Osteoblast (primary cell): ENCODE data around the gene PRCP. TPM values are rescaled to one million over a fixed set of nuclear protein-coding genes. Genes with fewer than 3 reads are reported as not detected.

Experiments used
- DNase-seq: peaks from one replicate; pipeline ENCODE4 v3.0.0; 2011; ENCODE audit warnings: low spot score, mixed read lengths; ENCODE audit not compliant: insufficient read length; ENCODE audit errors: missing footprints
- H2AFZ ChIP-seq: 2 replicates; pipeline ENCODE4 v1.6.0; 2011; ENCODE audit warnings: mild to moderate bottlenecking, low read length
- H3K27ac ChIP-seq: 2 replicates; pipeline ENCODE4 v1.5.1; 2011; ENCODE audit warnings: mild to moderate bottlenecking, low read depth, low read length, moderate library complexity
- H3K27me3 ChIP-seq: 2 replicates; pipeline ENCODE4 v1.6.0; 2012; ENCODE audit warnings: mild to moderate bottlenecking, control low read depth, inconsistent platforms, low read length, moderate library complexity; ENCODE audit not compliant: insufficient read depth
- H3K36me3 ChIP-seq: 2 replicates; pipeline ENCODE4 v1.5.1; 2011; ENCODE audit warnings: mild to moderate bottlenecking, low read length, control low read depth, moderate library complexity; ENCODE audit not compliant: insufficient read depth
- H3K4me1 ChIP-seq: 2 replicates; pipeline ENCODE4 v1.5.1; 2011; ENCODE audit warnings: mild to moderate bottlenecking, low read length, control low read depth, moderate library complexity; ENCODE audit not compliant: insufficient read depth
- H3K4me2 ChIP-seq: 2 replicates; pipeline ENCODE4 v1.6.0; 2011; ENCODE audit warnings: mild to moderate bottlenecking, low read length; ENCODE audit not compliant: insufficient read depth
- H3K4me3 ChIP-seq: fragments of 200-600 bp; sonication (generic); 3 replicates; pipeline ENCODE4 v1.5.1; 2012; ENCODE audit warnings: mild to moderate bottlenecking, low read length, inconsistent platforms; ENCODE audit not compliant: insufficient read depth
- H3K79me2 ChIP-seq: 2 replicates; pipeline ENCODE4 v1.6.0; 2012; ENCODE audit warnings: mild to moderate bottlenecking, low read length, control low read depth, inconsistent platforms; ENCODE audit not compliant: insufficient read depth
- H3K9me3 ChIP-seq: 2 replicates; pipeline ENCODE4 v1.5.1; 2011; ENCODE audit warnings: low read depth, low read length, control low read depth
- H4K20me1 ChIP-seq: 2 replicates; pipeline ENCODE4 v1.6.0; 2012; ENCODE audit warnings: mild to moderate bottlenecking, low read length, control low read depth; ENCODE audit not compliant: insufficient read depth
- total RNA-seq: library from RNA; depleted of rRNA; stranded (reverse); fragments of >200 nt; gene quantifications from 2 replicates; pipeline ENCODE4 v1.2.3, GENCODE V29; 2012
- TF ChIP-seq, protein P1 (sequence below): IDR thresholded peaks from 2 replicates; pipeline ENCODE4 v1.5.1; 2011; ENCODE audit warnings: mild to moderate bottlenecking, low read depth, low read length, moderate library complexity; ENCODE audit errors: extremely low read depth

PRCP gene
- total RNA-seq, 1 donor = 52.5 TPM

DNA sequence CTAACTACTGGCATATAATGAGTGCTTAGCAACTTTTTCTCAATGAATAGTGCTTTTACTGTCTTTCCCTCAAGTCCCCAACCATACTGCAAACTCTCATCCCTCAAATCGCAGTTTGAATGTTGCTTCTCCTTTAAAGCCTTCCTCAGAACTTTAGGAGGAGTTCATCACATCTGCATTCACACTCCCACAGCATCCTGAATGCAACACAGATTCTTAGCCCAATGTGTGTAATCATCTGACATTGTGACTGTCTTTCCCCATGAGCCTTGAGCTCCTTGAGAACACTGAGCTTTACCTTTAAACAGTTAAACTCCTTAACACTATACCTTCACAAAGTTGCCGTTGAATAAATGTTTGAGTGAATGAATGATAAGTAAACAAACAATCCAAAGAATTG is 84.8 kb downstream of the PRCP start:
- H3K4me1 ChIP-seq = no peaks in the 10 kb centered on the region
- TF ChIP-seq, protein P1, sequence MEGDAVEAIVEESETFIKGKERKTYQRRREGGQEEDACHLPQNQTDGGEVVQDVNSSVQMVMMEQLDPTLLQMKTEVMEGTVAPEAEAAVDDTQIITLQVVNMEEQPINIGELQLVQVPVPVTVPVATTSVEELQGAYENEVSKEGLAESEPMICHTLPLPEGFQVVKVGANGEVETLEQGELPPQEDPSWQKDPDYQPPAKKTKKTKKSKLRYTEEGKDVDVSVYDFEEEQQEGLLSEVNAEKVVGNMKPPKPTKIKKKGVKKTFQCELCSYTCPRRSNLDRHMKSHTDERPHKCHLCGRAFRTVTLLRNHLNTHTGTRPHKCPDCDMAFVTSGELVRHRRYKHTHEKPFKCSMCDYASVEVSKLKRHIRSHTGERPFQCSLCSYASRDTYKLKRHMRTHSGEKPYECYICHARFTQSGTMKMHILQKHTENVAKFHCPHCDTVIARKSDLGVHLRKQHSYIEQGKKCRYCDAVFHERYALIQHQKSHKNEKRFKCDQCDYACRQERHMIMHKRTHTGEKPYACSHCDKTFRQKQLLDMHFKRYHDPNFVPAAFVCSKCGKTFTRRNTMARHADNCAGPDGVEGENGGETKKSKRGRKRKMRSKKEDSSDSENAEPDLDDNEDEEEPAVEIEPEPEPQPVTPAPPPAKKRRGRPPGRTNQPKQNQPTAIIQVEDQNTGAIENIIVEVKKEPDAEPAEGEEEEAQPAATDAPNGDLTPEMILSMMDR = no peak
- no peak overlapping the region for H3K4me2 ChIP-seq
- peak overlapping the region; percentile 48 for H2AFZ ChIP-seq
- H3K36me3 ChIP-seq = no peaks in the 10 kb centered on the region
- no peaks in the 10 kb centered on the region for H3K27me3 ChIP-seq
- H3K27ac ChIP-seq = no peak overlapping the region
- DNase-seq = no peak
- H4K20me1 ChIP-seq = no peaks in the 10 kb centered on the region
- no peak overlapping the region for H3K4me3 ChIP-seq
- no peaks in the 10 kb centered on the region for H3K79me2 ChIP-seq
- no peaks in the 10 kb centered on the region for H3K9me3 ChIP-seq

DNA sequence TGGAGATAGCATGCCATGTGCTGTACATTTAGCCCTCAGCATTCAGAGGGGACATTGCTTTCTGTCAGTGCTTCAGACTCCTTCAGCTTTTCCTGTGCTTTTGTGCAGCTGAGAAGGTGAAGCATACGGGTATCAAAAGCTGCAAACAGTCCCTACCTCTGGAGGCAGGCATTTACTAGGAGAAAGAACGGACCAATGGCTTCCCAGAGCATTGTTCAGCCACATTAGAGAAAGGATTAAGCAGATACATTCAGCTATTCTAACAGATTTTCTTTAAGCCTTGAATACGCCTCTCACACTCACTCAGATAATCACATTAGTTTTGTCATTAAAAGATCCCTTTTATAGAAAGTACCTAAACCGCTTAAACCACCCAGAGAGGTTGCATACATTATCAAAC is 85.9 kb downstream of the PRCP start:
- no peak overlapping the region for H3K4me3 ChIP-seq
- no peaks in the 10 kb centered on the region for H3K79me2 ChIP-seq
- TF ChIP-seq, protein P1 = no peak
- H3K4me1 ChIP-seq = no peaks in the 10 kb centered on the region
- no peaks in the 10 kb centered on the region for H3K36me3 ChIP-seq
- no peak overlapping the region for H3K4me2 ChIP-seq
- no peaks in the 10 kb centered on the region for H3K9me3 ChIP-seq
- no peak overlapping the region for H3K27ac ChIP-seq
- DNase-seq = no peak
- H2AFZ ChIP-seq = no peak overlapping the region
- H3K27me3 ChIP-seq = no peaks in the 10 kb centered on the region
- no peaks in the 10 kb centered on the region for H4K20me1 ChIP-seq

DNA sequence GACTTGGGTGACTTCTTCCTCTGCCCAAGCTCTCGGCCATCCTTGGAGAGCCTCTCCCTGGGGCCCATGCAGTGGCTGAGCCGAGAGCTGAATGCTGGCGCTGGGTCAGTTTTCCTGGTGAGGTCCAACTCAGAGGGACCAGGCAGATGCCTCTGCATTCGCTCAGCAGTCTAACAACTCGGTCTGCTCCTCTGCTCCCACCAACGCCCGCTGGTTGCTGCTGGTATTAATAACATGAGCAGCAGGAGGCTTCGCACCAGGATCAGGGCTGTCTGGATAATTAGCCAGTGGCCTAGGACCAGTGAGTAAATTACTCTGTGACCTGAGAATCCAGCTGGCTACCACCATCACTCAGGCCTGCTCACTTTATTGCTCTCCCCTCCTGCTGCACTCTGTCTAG is 88.9 kb downstream of the PRCP start:
- no peak for DNase-seq
- Histone ChIP-seq H3K79me2 (no peaks in the 10 kb centered on the region), H3K9me3 (no peaks in the 10 kb centered on the region), H3K4me3 (no peak overlapping the region), H3K4me2 (no peak overlapping the region), H3K4me1 (no peaks in the 10 kb centered on the region), H2AFZ (no peak overlapping the region), H4K20me1 (no peaks in the 10 kb centered on the region), H3K27me3 (peaks cover 9% of the 10 kb centered on the region), H3K36me3 (no peaks in the 10 kb centered on the region), H3K27ac (no peak overlapping the region)
- TF ChIP-seq, protein P1 = no peak

DNA sequence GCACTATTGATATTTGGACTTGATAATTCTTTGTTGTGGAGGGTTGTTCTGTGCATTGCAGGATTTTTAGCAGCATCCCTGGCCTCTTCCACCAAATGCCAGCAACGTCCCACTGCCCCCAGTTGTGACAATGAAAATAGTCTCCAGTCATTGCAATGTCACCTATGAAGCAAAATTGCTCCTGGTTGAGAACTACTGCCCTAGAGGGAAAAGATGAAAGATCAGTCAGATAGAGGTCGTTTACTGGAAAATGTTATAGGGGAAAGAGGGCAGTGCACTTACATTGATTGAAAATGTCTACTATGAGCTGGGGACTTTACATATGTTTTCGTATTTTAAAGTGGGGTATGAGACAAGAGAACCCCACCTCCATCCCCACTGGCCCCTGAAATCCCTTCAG is 89.5 kb downstream of the PRCP start:
- H3K36me3 ChIP-seq = no peaks in the 10 kb centered on the region
- H3K27ac ChIP-seq = no peak overlapping the region
- H3K79me2 ChIP-seq = no peaks in the 10 kb centered on the region
- TF ChIP-seq, protein P1 = no peak
- no peak overlapping the region for H3K4me3 ChIP-seq
- no peak for DNase-seq
- no peaks in the 10 kb centered on the region for H3K4me1 ChIP-seq
- H4K20me1 ChIP-seq = no peaks in the 10 kb centered on the region
- no peak overlapping the region for H3K4me2 ChIP-seq
- peaks cover 14% of the 10 kb centered on the region for H3K27me3 ChIP-seq
- H3K9me3 ChIP-seq = no peaks in the 10 kb centered on the region
- no peak overlapping the region for H2AFZ ChIP-seq
